ENCODE data around the gene ZNF618. TPM values are rescaled to one million over a fixed set of nuclear protein-coding genes. Genes with fewer than 3 reads are reported as not detected.

ZNF618 gene
- total and polyA plus RNA-seq, 2 experiments from 2014 or later = 12.1 to 22.1 TPM

DNA sequence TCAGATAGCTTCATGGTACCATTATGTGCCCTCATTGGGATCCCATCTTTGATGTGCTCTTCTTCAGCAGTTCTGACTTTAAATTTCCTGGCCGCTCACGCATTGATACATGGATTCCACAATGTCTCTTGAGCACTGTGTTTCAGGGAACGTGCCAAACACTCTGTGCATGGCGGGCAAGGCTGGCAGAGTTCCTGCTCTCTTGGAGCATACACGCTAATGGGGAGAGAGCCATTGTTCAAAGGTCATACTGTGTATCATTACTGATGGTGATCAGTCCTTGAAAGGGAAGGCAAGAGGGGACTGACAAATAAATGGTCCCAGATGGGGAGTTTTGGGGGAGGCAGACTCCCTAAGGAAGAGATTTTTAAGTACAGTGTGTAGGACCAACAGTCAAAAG is 149.7 kb downstream of the ZNF618 start:
- Mint-ChIP-seq H3K9me3 (peaks cover 15% of the 10 kb centered on the region), H3K4me1 (peaks cover 6% of the 10 kb centered on the region), H3K27ac (no peak overlapping the region), H3K36me3 (ENCODE audit: low read depth) (peaks cover 61% of the 10 kb centered on the region), H3K27me3 (ENCODE audit: insufficient read depth, low read depth, poor library complexity) (peaks cover 1% of the 10 kb centered on the region), H3K4me3 (no peak overlapping the region)
- Histone ChIP-seq H3K4me1 (ENCODE audit: insufficient read depth) (no peaks in the 10 kb centered on the region), H3K27me3 (ENCODE audit: insufficient read depth) (no peaks in the 10 kb centered on the region), H3F3A (replicated peaks; ENCODE audit: low read depth) (no peaks in the 10 kb centered on the region), H3K4me2 (no peak overlapping the region), H3K36me3 (ENCODE audit: insufficient read depth) (no peaks in the 10 kb centered on the region; the same call in 1 of the 2 replicates), H3K79me2 (replicated peaks; ENCODE audit: insufficient read depth) (no peaks in the 10 kb centered on the region), H3K9me2 (ENCODE audit: insufficient read depth) (no peaks in the 10 kb centered on the region), H3K27ac (ENCODE audit: low read depth) (no peak overlapping the region), H3K4me3 (no peak overlapping the region), H2AFZ (no peak overlapping the region), H4K20me1 (replicated peaks; ENCODE audit: insufficient read depth) (no peaks in the 10 kb centered on the region)
- TF ChIP-seq, protein P1, sequence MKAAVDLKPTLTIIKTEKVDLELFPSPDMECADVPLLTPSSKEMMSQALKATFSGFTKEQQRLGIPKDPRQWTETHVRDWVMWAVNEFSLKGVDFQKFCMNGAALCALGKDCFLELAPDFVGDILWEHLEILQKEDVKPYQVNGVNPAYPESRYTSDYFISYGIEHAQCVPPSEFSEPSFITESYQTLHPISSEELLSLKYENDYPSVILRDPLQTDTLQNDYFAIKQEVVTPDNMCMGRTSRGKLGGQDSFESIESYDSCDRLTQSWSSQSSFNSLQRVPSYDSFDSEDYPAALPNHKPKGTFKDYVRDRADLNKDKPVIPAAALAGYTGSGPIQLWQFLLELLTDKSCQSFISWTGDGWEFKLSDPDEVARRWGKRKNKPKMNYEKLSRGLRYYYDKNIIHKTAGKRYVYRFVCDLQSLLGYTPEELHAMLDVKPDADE (IDR thresholded peaks at IDR 0.05) = no peak
- TF ChIP-seq, protein P2, sequence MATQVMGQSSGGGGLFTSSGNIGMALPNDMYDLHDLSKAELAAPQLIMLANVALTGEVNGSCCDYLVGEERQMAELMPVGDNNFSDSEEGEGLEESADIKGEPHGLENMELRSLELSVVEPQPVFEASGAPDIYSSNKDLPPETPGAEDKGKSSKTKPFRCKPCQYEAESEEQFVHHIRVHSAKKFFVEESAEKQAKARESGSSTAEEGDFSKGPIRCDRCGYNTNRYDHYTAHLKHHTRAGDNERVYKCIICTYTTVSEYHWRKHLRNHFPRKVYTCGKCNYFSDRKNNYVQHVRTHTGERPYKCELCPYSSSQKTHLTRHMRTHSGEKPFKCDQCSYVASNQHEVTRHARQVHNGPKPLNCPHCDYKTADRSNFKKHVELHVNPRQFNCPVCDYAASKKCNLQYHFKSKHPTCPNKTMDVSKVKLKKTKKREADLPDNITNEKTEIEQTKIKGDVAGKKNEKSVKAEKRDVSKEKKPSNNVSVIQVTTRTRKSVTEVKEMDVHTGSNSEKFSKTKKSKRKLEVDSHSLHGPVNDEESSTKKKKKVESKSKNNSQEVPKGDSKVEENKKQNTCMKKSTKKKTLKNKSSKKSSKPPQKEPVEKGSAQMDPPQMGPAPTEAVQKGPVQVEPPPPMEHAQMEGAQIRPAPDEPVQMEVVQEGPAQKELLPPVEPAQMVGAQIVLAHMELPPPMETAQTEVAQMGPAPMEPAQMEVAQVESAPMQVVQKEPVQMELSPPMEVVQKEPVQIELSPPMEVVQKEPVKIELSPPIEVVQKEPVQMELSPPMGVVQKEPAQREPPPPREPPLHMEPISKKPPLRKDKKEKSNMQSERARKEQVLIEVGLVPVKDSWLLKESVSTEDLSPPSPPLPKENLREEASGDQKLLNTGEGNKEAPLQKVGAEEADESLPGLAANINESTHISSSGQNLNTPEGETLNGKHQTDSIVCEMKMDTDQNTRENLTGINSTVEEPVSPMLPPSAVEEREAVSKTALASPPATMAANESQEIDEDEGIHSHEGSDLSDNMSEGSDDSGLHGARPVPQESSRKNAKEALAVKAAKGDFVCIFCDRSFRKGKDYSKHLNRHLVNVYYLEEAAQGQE (IDR thresholded peaks at IDR 0.05; ENCODE audit: unreplicated experiment) = no peak
- TF ChIP-seq ZNF331 (CRISPR knock-in tag; IDR thresholded peaks at IDR 0.05; ENCODE audit: low read depth) = no peak
- no peak for TF ChIP-seq STAT1 (IDR thresholded peaks at IDR 0.05; ENCODE audit: unreplicated experiment)
- TF ChIP-seq NANOG (IDR thresholded peaks at IDR 0.05; ENCODE audit: borderline replicate concordance) = no peak
- ATAC-seq (no peak), DNase-seq (ENCODE audit: low spot score) (no peak)

DNA sequence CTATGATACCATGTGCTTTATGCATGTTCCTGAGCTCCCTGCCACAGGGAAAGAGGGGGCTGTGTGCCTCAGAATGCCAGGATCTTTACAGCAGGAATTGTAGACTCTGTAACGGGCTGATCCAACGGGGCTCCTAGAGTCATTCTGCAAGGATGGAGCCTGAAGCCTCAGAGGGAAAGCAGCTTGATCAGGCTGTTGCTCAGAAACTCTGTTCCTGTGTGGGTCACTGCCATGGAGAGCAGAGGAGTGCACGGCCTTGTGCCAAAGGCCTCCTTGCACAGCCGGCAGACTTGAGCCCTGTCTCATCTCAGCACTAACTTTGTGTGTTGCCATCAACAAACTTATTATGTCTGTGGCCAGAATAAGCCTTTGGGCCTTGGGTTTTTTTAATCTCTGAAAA is 150.2 kb downstream of the ZNF618 start:
- no peaks in the 10 kb centered on the region for H4K20me1 ChIP-seq (replicated peaks; ENCODE audit: insufficient read depth)
- peaks cover 61% of the 10 kb centered on the region for H3K36me3 Mint-ChIP-seq (ENCODE audit: low read depth)
- H3K9me3 Mint-ChIP-seq = peaks cover 15% of the 10 kb centered on the region
- H3K9me2 ChIP-seq (ENCODE audit: insufficient read depth) = no peaks in the 10 kb centered on the region
- H3K4me1 Mint-ChIP-seq = peaks cover 6% of the 10 kb centered on the region
- no peaks in the 10 kb centered on the region for H3K79me2 ChIP-seq (replicated peaks; ENCODE audit: insufficient read depth)
- H3K27ac ChIP-seq (ENCODE audit: low read depth) = no peak overlapping the region
- H3F3A ChIP-seq (replicated peaks; ENCODE audit: low read depth) = no peaks in the 10 kb centered on the region
- TF ChIP-seq EZH2 (IDR thresholded peaks at IDR 0.05; ENCODE audit: low read depth, unreplicated experiment) (no peak), EZH2phosphoT487 (IDR thresholded peaks at IDR 0.05; ENCODE audit: unreplicated experiment) (no peak), POLR2AphosphoS5 (IDR thresholded peaks at IDR 0.05; ENCODE audit: low read depth) (no peak), NANOG (IDR thresholded peaks at IDR 0.05; ENCODE audit: borderline replicate concordance) (no peak), JUNB (IDR thresholded peaks at IDR 0.05; ENCODE audit: unreplicated experiment) (no peak), STAT1 (IDR thresholded peaks at IDR 0.05; ENCODE audit: unreplicated experiment) (no peak)
- TF ChIP-seq, protein P2 (IDR thresholded peaks at IDR 0.05; ENCODE audit: unreplicated experiment) = no peak
- H3K27me3 ChIP-seq (ENCODE audit: insufficient read depth) = no peaks in the 10 kb centered on the region
- no peak overlapping the region for H3K27ac Mint-ChIP-seq
- H3K4me1 ChIP-seq (ENCODE audit: insufficient read depth) = no peaks in the 10 kb centered on the region
- no peak overlapping the region for H3K4me3 ChIP-seq
- H3K27me3 Mint-ChIP-seq (ENCODE audit: insufficient read depth, low read depth, poor library complexity) = peaks cover 1% of the 10 kb centered on the region
- no peak overlapping the region for H2AFZ ChIP-seq
- H3K4me3 Mint-ChIP-seq = no peak overlapping the region
- ATAC-seq (no peak), DNase-seq (ENCODE audit: low spot score) (no peak)
- no peak overlapping the region for H3K4me2 ChIP-seq
- H3K36me3 ChIP-seq (ENCODE audit: insufficient read depth) = no peaks in the 10 kb centered on the region; the same call in 1 of the 2 replicates
